ENCODE results near the gene TTC3. TPM values are rescaled to one million over a fixed set of nuclear protein-coding genes. Genes with fewer than 3 reads are reported as not detected.
A peak's percentile ranks its signal among the peaks of the same experiment; 100 is the strongest.

TTC3 gene
- total RNA-seq, 1 experiment from 2014 or later, result 74.0 TPM

DNA sequence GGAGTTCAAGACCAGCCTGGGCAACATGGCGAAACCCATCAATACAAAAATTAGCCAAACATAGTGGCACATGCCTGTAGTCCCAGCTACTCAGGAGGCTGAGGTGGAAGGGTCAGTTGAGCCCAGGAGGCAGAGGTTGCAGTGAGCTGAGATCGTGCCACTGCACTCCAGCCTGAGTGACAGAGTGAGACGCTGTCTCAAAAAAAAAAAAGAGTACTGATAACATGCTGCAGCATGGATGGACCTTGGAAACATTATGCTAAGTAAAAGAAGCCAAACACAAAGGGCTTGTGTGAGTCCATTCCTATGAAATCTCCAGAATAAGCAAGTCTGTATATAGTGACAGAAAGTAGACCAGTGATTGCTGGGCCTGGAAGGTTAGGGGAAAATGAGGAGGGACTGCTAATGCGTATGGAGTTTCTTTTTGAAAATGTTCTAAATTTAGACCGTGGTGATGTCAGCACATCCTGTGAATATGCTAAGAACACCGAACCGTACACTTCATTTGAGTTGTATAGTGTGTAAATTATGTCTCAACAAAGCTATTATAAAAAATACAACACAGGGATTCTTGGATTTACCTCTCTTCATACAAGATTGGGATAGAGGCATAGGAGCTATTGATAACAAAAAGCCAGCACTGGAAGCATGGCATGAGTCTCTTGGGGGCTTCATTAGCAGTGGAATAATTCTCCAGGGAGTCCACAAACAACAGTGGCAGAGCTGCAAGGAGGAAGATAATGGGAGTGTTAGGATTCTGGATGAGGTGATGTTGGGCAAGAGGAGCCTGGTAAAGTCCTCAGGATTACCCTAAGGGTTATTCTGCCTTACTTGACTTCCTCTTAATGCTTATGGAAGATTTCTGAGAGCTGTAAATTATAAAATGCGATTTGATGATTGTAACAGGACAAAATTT is 73.5 kb downstream of the TTC3 start:
- no peak for DNase-seq (ENCODE audit: low read depth)

DNA sequence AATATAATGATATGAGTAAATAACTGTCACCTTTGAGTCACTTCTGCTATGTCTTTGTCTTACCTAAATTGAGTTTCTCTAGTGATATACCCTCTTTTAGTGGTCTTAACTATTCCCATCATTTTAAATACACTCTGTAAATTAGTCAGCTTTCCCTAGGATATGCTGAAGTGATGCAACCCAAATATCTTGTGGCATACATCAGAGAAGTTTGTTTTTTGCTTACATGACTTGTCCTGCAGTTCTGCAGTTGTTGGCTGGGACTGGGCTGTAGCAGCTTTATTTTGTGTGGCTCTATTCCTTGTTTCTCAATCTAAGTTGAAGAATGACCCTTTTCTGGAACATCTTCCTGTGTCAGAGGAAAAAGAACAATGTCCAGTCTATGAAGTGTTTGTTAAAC is 76.4 kb downstream of the TTC3 start:
- DNase-seq (ENCODE audit: low read depth), result no peak

DNA sequence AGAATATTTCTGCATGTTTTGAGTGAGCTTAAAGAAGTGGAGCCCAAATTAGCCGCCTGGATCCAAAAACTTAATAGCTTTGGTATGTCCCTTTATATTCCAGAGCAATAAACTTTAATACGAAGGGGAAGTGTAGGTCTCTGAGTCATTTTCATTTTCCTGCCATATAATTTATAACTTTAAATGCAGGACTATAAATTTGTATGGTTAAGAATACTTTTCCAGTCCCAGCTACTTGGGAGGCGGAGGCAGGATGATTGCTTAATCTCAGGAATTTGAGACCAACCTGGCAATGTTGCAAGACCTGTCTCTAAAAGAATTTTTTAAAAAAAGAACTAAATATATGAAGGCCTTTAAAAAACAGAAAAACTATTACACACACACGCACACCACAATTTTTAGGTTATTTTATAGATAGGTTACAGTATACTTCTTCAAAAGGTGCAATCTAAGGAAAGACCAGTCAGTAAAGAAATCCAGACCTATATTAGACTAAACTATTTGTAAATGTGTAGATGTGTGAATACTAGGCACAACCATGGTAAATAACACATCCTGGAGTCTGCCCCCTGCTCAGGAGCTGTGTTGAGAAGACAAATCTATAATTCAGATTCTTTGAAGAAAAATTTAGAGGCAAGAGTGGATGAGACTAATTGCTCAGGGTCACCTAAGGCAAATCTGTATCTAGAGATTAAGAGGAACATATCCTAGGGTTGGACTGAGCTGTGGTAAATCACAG is 80.3 kb downstream of the TTC3 start:
- DNase-seq (ENCODE audit: low read depth), result no peak

DNA sequence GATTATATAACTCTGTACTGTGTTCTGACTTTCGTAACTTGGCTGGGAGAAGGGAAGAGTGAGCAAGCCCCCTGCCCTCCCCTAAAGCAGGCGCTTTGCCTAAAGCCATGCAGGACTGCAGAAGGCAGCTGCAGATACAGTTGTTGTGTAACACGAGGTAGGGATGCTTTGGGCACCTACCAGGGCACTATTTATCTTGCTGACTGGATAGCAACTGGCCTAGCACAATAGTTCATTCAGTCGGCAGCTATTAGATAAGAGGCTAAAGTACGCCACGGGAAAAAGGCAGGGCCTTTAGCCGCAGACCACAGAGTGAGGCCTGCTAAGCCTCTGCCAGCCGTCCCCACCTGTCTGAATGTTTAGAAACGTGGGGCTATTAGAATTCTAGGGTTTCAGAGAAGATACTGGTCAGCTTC is 80.9 kb downstream of the TTC3 start:
- no peak for DNase-seq (ENCODE audit: low read depth)

DNA sequence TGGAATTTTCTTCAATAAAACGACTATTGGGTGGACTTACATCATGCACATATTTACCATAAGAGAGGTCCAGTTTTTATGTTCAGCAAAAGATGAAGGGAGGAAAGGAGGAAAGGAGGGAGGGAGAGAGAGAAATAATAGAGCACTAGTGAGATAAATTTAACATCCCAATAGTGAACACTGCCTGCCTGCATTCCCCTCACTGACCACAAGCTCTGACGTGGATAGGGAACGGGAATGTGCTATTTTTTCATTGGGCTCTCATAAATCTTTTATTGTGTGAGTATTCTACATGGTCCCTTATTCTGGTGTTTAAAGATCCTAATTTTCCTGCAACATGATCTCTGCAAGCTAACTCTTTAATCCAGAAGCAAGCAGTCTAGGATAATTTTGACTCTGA is 82.1 kb downstream of the TTC3 start:
- no peak for DNase-seq (ENCODE audit: low read depth)

DNA sequence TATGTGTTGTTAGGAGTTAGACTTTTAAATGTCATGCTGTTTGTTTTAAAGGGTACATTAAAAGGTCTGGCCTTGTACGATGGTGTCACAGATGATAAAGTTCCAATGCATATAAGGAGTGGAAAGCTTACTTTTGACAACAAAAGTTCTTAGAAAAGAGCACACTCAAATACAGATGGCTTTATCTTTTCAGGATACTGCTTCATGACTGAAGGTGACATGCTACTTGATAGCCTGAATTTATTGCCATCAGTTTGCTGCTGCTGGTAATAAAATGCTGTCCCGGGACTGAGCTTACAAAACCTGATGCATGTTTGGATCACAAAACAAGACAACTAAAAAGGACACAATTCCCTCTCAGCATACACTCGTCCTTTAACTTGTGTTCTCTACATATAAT is 84.9 kb downstream of the TTC3 start:
- DNase-seq (ENCODE audit: low read depth), result no peak

DNA sequence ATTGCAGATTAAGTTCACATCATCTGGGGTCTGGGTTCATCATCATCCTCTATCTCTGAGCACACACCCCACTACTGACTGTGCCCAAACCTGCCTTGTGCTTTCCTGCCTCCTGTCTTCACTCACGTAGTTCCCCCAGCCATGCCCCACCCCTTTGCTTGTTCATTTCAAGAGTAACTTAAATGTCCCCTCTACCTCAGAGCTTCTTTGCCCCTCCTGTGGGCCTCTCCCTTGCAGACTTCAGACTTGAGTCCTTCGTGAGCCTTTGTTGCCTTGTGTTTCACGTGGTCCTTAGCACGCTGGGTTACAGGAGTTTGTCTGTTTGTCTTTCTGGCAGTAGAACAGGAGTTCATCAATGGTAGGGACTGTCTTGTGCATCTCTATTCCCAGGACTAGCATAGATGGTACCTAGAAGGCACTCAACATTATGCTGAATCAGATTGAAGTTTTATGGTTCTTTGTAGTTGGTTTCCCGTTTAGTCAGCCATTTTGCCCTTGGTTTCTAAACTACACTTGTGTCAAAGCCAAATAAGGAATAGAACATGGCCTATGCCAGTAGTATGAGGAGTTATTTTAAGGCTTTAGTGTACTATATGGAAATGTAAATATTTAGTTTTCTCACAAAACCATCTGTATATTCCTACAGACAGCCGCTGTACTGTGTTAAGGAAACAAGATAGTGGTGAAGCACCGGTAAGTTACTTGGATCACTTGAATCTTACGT is 86.2 kb downstream of the TTC3 start:
- DNase-seq (ENCODE audit: low read depth), result no peak

DNA sequence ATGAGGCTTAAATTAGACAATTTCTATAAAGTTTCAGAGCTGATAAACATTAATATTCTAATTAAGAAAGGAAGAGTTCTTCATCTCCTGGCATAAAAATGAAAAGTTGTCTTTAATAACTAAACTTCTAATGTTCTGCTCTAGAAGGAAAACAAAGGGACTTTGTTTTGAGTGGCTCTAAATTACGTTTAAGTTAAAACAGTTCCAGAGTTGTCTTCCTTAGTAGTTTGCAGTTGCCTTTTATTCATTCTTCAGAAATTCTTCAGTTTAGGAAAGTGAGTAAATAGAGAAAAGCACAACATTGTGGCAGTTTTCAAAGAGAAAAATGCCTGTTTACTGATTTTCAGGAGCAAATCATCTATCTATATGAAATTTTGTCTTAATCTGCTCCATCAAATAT is 86.9 kb downstream of the TTC3 start:
- DNase-seq (ENCODE audit: low read depth), result no peak

DNA sequence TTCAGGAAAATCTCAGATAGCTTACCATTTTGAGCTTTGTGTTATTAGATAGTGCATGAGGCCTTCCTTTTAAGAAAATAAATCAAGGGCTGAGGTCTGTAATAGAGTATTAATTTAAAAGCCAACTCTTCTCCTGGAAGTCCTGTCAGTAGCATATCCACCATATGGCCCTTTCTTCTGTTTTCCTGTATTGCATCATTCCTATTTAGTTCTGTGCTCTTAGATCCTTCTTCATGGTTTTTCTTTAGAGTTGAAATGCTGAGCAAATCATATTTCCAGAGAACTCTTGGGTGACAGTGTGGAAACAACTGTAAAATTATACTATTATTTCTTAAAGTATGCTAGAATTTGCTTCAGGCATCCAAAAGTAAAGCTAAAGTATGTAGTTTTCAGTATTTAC is 91.7 kb downstream of the TTC3 start:
- no peak for DNase-seq (ENCODE audit: low read depth)

DNA sequence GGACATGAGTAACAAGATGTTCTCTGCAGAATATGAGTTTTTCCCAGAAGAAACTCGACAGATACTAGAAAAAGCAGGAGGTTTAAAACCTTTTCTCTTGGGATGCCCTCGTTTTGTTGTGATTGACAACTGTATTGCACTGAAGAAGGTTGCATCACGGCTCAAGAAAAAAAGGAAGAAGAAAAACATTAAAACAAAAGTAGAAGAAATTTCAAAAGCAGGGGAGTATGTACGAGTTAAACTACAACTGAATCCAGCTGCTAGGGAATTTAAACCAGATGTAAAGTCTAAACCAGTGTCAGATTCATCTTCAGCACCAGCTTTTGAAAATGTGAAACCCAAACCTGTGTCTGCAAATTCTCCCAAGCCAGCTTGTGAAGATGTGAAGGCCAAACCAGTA is 92.5 kb downstream of the TTC3 start:
- no peak for DNase-seq (ENCODE audit: low read depth)

DNA sequence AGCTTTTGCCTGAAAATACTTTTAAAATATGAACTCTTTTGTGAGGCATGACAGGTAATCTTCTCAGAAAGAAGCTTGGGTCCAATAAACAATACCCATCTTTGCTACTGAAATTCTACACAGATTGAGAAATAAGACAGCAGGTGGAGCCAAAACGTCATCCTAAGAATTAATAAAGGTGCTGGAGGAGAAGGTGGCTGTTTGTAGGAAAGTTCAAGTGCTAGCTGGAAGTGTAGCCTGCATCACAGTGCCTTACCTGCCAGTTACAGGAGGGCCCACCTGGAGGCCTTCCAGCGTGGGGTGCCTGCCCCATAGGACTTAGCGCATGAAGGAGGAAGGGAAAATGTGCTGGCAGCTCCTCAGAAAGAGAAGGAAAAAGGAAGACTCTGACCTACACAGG is 93.7 kb downstream of the TTC3 start:
- peak; percentile 7 for DNase-seq (ENCODE audit: low read depth)

DNA sequence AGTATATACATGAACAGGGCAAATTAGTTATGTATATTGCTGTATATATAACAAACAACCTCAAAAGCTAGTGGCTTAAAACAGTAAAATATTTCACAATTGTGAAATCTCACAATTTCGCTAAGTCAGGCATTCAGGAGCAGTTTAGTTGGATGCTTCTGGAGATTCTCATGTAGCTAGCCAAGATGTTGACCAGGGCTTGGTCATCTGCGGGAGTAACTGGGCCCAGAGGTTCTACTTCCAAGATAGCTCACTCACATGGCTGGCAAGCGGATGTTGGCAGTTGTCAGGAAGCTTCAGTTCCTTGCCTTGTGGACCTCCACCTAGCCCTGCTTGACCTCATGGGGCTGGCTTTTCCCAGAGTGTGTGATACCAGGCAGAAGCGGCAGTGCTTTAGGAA is 95.6 kb downstream of the TTC3 start:
- DNase-seq (ENCODE audit: low read depth), result no peak

DNA sequence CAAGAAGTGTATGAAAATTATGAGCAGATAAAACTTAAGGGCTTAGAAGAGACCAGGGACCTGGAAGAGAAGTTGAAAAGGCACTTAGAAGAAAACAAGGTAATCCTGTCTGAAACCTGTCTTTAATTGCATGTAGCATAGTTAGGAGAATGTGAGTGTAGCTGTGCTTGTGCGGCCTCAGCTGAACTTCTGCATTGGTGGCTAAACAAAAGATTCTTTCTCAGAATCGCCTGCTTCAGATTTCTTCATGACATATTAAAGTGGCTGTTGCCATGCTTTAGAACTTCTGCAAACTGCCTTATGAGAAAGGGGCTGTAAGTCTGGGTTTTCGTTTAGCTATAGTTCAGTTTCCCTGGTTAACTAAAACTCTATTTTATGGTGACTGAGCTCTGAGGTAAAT is 99.6 kb downstream of the TTC3 start:
- DNase-seq (ENCODE audit: low read depth), result no peak

DNA sequence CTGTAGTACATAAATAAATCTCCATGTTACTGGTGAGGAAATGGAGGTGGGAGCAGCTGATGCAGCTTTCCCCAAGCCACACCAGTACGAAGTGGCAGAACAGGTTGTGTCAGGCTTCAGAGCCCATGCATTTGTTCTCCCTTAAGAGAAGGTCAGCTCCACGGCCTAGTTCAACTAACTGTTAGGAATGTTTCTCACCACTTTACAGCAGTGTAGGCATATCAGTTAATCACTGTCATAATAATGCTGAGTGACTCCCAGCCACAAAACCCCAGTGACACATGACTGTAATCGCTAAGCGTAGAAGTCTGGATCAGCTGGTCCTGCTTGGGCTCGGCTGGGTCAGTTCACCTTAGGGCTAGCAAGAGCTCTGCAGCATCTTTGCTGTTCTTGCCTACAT is 103.7 kb downstream of the TTC3 start:
- no peak for DNase-seq (ENCODE audit: low read depth)

DNA sequence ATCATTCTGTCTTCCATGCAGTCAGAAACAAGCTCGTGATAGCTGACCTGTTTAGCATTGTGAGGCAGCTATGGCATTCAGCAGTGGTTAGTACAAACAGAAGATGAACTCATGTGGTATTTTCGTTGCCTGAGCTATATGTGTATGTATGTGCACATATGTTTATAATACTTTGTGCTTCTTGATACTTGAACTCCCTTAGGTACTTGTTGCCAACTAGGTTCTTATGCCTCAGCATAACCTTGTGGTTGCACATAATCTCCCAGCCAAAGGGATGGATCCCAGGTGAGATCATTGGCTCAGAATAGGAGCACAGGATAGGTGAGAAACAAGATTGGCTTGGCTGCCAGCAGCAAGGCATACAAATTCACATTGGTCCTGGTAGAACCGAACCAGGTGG is 108.0 kb downstream of the TTC3 start:
- no peak for DNase-seq (ENCODE audit: low read depth)

DNA sequence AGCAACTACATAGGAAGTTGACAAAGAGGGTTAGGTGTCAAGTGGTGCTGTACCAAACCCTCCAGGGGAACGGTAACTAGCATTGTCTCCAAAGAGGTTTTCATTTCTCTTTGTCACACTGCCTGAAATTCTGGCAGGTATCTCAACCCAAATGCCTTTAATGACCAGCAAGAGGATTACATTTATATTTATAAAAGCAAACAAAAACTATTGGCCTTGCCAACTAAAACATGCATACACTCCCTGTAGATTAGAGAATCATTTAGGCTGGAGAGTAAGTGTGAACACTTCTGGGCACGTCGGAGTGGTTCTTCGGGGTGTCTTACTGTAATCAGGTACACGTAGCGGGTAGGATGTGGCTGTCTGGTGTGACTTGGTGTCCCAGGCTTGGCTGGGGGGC is 109.2 kb downstream of the TTC3 start:
- DNase-seq (ENCODE audit: low read depth), result no peak

DNA sequence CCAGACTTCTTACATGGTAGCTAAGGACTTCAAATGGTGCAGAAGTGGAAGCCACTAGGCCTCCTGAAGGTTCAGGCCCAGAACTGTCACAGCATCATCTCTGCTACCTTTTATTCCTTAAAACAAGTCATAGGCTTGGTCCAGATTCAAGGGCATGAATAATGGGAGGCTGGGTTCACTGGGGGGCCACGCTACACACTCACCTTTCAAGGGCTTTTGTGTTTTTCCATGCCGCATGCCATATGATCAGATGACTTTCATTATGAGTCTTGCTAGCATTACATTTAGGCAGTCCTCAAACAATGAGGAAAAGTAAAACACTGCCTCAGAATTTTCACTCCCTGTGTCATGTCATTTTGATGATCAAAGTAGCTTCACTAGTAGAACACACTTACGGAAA is 110.7 kb downstream of the TTC3 start:
- DNase-seq (ENCODE audit: low read depth), result no peak

DNA sequence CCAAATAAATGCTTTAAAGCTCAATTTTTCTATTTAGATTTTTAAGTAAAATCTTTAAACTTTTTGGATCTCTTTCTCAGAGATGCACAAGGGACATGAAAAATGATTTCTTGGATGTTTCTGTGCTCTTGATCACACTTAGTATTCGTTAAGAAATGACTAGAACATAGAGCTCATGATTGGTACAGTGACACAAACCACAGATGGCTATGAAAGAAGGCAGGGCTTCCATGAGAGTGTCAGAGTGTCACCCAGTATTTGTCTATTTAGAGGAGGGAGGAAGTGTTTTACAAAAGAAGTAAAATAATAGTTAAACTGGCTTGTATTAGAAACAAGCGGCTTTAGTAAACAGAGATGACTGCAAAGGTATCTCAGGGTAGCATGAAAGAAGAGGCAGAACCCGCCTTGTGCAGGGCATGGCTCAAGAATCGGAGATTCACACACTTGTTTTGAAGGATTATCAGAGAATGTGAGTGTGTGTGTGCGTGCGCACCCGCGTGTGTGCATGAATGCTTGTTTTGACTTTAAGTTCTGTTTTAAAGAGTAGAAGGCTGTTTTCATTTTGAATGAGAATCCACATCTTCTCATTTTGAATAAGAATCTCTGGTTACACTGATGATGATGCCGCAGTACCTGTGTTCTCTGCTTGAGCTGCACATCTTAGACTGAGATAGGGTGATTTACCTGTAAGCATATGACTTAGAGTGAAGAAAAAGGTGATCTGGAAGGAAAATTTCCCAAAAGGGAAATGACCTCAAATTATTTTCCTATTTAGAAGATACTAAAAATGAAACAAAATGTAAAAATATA is 111.9 kb downstream of the TTC3 start:
- no peak for DNase-seq (ENCODE audit: low read depth)

DNA sequence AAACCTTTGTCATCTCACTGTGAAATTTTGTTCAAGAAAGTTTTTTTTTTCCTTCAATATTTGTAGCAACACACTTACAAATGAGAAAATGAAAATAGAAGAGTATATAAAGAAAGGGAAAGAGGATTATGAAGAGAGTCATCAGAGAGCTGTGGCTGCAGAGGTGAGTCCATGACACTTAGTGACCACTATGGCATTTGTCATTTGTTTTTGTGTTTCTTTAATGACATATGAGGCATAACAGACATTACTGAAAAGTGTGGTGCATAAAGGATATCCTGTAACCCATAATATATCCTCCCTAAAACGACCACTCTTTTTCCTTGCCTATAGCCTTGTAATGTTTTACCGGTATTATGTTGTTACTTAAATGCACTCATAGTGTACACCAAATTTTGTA is 113.9 kb downstream of the TTC3 start:
- no peak for DNase-seq (ENCODE audit: low read depth)

DNA sequence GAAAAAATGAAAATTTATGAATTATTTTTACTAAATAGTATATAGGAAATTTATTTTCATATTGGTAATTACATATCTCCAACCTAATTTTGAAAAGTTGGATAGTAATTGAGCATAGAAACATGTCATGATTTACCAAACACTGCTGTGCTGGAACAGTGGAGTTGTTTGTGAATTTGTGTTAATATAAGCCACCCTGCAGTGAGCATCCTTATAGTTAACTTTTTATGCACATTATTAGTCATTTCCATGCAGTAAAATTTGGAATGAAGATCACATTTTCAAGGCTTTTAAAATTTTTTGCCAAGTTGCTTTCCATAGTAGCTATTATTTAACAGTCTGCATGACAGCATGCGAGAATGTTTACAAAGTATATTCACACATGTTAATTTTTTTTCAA is 115.8 kb downstream of the TTC3 start:
- DNase-seq (ENCODE audit: low read depth), result no peak

DNA sequence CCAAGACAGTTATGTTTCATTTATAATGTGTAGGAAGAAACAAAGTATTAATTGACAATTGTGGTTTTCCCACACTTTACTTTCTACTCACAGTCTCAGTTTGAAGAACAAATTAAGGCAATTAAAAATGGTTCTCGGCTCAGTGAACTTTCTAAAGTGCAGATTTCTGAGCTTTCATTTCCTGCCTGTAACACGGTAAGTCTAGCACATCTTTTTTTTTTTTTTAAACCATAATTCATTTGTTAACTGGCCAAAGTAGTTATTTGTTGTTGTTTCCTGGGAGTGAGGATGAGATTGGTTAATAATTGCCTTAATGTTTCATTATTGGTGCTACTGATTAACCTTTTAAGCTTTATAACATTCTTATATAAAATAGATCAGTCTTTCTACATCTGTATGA is 119.0 kb downstream of the TTC3 start:
- DNase-seq (ENCODE audit: low read depth), result no peak

DNA sequence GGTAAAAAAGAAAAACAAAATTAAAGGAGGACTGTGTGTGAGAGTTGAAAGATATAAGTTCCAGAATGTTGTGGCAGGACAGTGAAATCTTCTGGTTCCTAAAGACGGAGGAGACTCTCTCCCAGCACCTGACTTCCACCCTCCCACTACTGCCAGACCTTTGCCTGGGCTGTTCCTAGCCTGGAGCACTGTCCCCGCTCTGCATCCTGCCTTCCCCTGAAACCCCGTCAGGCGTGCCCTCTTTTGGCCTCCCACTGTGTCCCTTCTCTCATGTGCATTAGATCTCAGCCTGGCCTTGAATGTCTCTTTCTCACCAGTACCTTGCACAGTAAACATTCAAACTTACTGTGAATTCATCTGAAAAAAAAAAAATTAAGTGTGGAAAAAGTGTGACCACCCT is 120.0 kb downstream of the TTC3 start:
- DNase-seq (ENCODE audit: low read depth), result no peak

Data from RPMI7951 (cell line).